OCI-LY1 (cell line): ENCODE data around the gene SEC24C.
A peak's percentile ranks its signal among the peaks of the same experiment; 100 is the strongest.

Experiments used
- H2AFZ ChIP-seq: fragments of 200-600 bp; sonication (generic), shearing (Covaris generic); 2 replicates; pipeline ENCODE4 v1.6.0; 2014; ENCODE audit warnings: antibody characterized with exemption, mild to moderate bottlenecking, low read length
- H3F3A ChIP-seq: fragments of 200-600 bp; sonication (generic), shearing (Covaris generic); 2 replicates; pipeline ENCODE4 v1.6.0; 2014; ENCODE audit warnings: mild to moderate bottlenecking, antibody characterized with exemption, low read length, moderate library complexity; ENCODE audit not compliant: insufficient read depth
- H3K27ac ChIP-seq: fragments of 200-600 bp; sonication (generic); 2 replicates; pipeline ENCODE4 v1.5.1; 2014; ENCODE audit warnings: low read length, mixed run types, mild to moderate bottlenecking, low read depth; ENCODE audit not compliant: poor library complexity, severe bottlenecking
- H3K27me3 ChIP-seq: fragments of 200-600 bp; sonication (generic); 2 replicates; pipeline ENCODE4 v1.6.0; 2014; ENCODE audit warnings: antibody characterized with exemption, mild to moderate bottlenecking, low read length, moderate library complexity; ENCODE audit not compliant: insufficient read depth
- H3K36me3 ChIP-seq: fragments of 200-600 bp; sonication (generic); 2 replicates; pipeline ENCODE4 v1.6.1; 2014; ENCODE audit warnings: mild to moderate bottlenecking, antibody characterized with exemption, low read length, moderate library complexity, mixed read lengths; ENCODE audit not compliant: insufficient read depth
- H3K4me1 ChIP-seq: fragments of 200-600 bp; sonication (generic); 2 replicates; pipeline ENCODE4 v1.5.1; 2014; ENCODE audit warnings: mild to moderate bottlenecking, low read length, moderate library complexity; ENCODE audit not compliant: insufficient read depth, severe bottlenecking
- H3K4me2 ChIP-seq: fragments of 200-600 bp; sonication (generic), shearing (Covaris generic); 2 replicates; pipeline ENCODE4 v1.6.1; 2014; ENCODE audit warnings: low read length
- H3K4me3 ChIP-seq: fragments of 200-600 bp; sonication (generic); 2 replicates; pipeline ENCODE4 v1.5.1; 2014; ENCODE audit warnings: low read length, low read depth, mild to moderate bottlenecking, mixed read lengths; ENCODE audit not compliant: poor library complexity, severe bottlenecking
- H3K79me2 ChIP-seq: fragments of 200-600 bp; shearing (Covaris generic); 2 replicates; pipeline ENCODE4 v1.6.1; 2016; ENCODE audit warnings: mixed run types, low read length, mixed read lengths; ENCODE audit not compliant: insufficient read depth
- H3K9ac ChIP-seq: fragments of 200-600 bp; sonication (generic), shearing (Covaris generic); 2 replicates; pipeline ENCODE4 v1.6.1; 2014; ENCODE audit warnings: mild to moderate bottlenecking, low read length, mixed read lengths
- H3K9me2 ChIP-seq: fragments of 200-600 bp; sonication (generic), shearing (Covaris generic); 2 replicates; pipeline ENCODE4 v1.6.1; 2014; ENCODE audit warnings: low read depth, mild to moderate bottlenecking, low read length, mixed read lengths
- H3K9me3 ChIP-seq: fragments of 200-600 bp; shearing (Covaris generic); 2 replicates; pipeline ENCODE4 v1.6.1; 2014; ENCODE audit warnings: low read length, mixed read lengths
- H4K20me1 ChIP-seq: fragments of 200-600 bp; sonication (generic), shearing (Covaris generic); 2 replicates; pipeline ENCODE4 v1.6.0; 2016; ENCODE audit warnings: mild to moderate bottlenecking, low read length; ENCODE audit not compliant: insufficient read depth
- CTCF ChIP-seq: fragments of 200-600 bp; sonication (generic), shearing (Covaris generic); IDR thresholded peaks from 2 replicates; pipeline ENCODE4 v1.5.1; 2017; ENCODE audit warnings: mild to moderate bottlenecking, antibody characterized with exemption, low read length, moderate library complexity, mixed read lengths
- EZH2 ChIP-seq: fragments of 200-600 bp; sonication (generic), shearing (Covaris generic); IDR thresholded peaks from 2 replicates; pipeline ENCODE4 v1.8.0; 2017; ENCODE audit warnings: borderline replicate concordance, mixed run types, mild to moderate bottlenecking, antibody characterized with exemption, low read length, moderate library complexity, mixed read lengths

SEC24C gene

GRCh38 chr10:73781548-73781878, 37.3 kb downstream of the SEC24C start:
- Histone ChIP-seq H3K9me3 (no peaks in the 10 kb centered on the region), H3K4me2 (peak overlapping the region; percentile 98), H3K4me1 (peaks cover 50% of the 10 kb centered on the region), H3F3A (0 out of 2 replicates have a peak, but pooled peaks cover 4% of the 10 kb centered on the region), H4K20me1 (no peaks in the 10 kb centered on the region), H3K27ac (peak overlapping the region; percentile 74), H2AFZ (no peak overlapping the region), H3K9me2 (no peaks in the 10 kb centered on the region), H3K9ac (peak overlapping the region; percentile 79), H3K36me3 (peaks cover 30% of the 10 kb centered on the region; the same call in 1 of the 2 replicates), H3K4me3 (peak overlapping the region; percentile 82), H3K79me2 (peaks cover 34% of the 10 kb centered on the region), H3K27me3 (no peaks in the 10 kb centered on the region)
- TF ChIP-seq EZH2 = no peak
- no peak for TF ChIP-seq CTCF

- peak within 1 kb of the TSS; percentile 98 for H3K4me2 ChIP-seq
- no peak within 1 kb of the TSS for H2AFZ ChIP-seq
- H3K36me3 ChIP-seq = peaks cover 25% of the 10 kb centered on the region; the same call in 1 of the 2 replicates
- no peaks in the 10 kb centered on the region for H3K9me3 ChIP-seq
- H3K4me3 ChIP-seq = peak within 1 kb of the TSS; percentile 82
- H3K9ac ChIP-seq = peak within 1 kb of the TSS; percentile 79
- peak within 1 kb of the TSS; percentile 74 for H3K27ac ChIP-seq
- no peaks in the 10 kb centered on the region for H3K27me3 ChIP-seq
- H3K4me1 ChIP-seq = peaks cover 54% of the 10 kb centered on the region
- H3K79me2 ChIP-seq = peaks cover 33% of the 10 kb centered on the region
- H3F3A ChIP-seq = 0 out of 2 replicates have a peak, but pooled peaks cover 4% of the 10 kb centered on the region
- no peak for TF ChIP-seq CTCF
- TF ChIP-seq EZH2 = no peak
- H4K20me1 ChIP-seq = no peaks in the 10 kb centered on the region
- H3K9me2 ChIP-seq = no peaks in the 10 kb centered on the region
Observed at GRCh38 chr10:73781879-73782748, 37.9 kb downstream of the SEC24C start, which contains the start of gene CHCHD1. Gene CHCHD1, plus strand, starts transcription at chr10:73782048. Its CDS starts 28 bp downstream, at chr10:73782076.

GRCh38 chr10:73782749-73783085, 38.5 kb downstream of the SEC24C start:
- Histone ChIP-seq H3K9me3 (no peaks in the 10 kb centered on the region), H3K4me3 (peak overlapping the region; percentile 82), H3K4me2 (peak overlapping the region; percentile 98), H3K4me1 (peaks cover 54% of the 10 kb centered on the region), H3F3A (0 out of 2 replicates have a peak, but pooled peaks cover 4% of the 10 kb centered on the region), H3K79me2 (peaks cover 32% of the 10 kb centered on the region), H3K27me3 (no peaks in the 10 kb centered on the region), H4K20me1 (no peaks in the 10 kb centered on the region), H3K9ac (peak overlapping the region; percentile 79), H3K9me2 (no peaks in the 10 kb centered on the region), H3K27ac (no peak overlapping the region), H2AFZ (no peak overlapping the region), H3K36me3 (peaks cover 19% of the 10 kb centered on the region; the same call in 1 of the 2 replicates)
- TF ChIP-seq EZH2 = no peak
- TF ChIP-seq CTCF = no peak
